ENCODE results near the gene ITM2C. TPM values are rescaled to one million over a fixed set of nuclear protein-coding genes. Genes with fewer than 3 reads are reported as not detected.
A peak's percentile ranks its signal among the peaks of the same experiment; 100 is the strongest.

The ITM2C gene
- total and polyA plus RNA-seq, 2 experiments from 2014 or later: 241 to 367 TPM

DNA sequence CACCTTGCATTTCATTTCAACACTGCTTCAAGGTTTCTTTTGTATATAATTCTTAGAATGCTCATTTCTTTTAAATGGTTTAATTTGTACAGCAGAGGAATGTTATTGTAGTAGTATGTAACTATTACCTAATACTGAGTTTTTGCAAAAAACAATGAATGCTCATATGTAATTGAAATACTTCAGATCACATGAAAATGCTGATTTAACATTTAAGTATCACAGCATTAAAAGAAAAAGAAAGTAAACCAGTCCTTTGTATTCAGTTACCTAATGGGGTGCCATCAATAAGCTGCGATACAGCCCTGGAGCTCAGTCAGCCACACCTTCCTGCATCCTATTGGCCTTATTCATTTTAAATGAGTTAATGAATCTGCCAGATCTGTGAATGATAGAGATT is 45.3 kb upstream of the ITM2C start (continued):
- TF ChIP-seq, protein P1, sequence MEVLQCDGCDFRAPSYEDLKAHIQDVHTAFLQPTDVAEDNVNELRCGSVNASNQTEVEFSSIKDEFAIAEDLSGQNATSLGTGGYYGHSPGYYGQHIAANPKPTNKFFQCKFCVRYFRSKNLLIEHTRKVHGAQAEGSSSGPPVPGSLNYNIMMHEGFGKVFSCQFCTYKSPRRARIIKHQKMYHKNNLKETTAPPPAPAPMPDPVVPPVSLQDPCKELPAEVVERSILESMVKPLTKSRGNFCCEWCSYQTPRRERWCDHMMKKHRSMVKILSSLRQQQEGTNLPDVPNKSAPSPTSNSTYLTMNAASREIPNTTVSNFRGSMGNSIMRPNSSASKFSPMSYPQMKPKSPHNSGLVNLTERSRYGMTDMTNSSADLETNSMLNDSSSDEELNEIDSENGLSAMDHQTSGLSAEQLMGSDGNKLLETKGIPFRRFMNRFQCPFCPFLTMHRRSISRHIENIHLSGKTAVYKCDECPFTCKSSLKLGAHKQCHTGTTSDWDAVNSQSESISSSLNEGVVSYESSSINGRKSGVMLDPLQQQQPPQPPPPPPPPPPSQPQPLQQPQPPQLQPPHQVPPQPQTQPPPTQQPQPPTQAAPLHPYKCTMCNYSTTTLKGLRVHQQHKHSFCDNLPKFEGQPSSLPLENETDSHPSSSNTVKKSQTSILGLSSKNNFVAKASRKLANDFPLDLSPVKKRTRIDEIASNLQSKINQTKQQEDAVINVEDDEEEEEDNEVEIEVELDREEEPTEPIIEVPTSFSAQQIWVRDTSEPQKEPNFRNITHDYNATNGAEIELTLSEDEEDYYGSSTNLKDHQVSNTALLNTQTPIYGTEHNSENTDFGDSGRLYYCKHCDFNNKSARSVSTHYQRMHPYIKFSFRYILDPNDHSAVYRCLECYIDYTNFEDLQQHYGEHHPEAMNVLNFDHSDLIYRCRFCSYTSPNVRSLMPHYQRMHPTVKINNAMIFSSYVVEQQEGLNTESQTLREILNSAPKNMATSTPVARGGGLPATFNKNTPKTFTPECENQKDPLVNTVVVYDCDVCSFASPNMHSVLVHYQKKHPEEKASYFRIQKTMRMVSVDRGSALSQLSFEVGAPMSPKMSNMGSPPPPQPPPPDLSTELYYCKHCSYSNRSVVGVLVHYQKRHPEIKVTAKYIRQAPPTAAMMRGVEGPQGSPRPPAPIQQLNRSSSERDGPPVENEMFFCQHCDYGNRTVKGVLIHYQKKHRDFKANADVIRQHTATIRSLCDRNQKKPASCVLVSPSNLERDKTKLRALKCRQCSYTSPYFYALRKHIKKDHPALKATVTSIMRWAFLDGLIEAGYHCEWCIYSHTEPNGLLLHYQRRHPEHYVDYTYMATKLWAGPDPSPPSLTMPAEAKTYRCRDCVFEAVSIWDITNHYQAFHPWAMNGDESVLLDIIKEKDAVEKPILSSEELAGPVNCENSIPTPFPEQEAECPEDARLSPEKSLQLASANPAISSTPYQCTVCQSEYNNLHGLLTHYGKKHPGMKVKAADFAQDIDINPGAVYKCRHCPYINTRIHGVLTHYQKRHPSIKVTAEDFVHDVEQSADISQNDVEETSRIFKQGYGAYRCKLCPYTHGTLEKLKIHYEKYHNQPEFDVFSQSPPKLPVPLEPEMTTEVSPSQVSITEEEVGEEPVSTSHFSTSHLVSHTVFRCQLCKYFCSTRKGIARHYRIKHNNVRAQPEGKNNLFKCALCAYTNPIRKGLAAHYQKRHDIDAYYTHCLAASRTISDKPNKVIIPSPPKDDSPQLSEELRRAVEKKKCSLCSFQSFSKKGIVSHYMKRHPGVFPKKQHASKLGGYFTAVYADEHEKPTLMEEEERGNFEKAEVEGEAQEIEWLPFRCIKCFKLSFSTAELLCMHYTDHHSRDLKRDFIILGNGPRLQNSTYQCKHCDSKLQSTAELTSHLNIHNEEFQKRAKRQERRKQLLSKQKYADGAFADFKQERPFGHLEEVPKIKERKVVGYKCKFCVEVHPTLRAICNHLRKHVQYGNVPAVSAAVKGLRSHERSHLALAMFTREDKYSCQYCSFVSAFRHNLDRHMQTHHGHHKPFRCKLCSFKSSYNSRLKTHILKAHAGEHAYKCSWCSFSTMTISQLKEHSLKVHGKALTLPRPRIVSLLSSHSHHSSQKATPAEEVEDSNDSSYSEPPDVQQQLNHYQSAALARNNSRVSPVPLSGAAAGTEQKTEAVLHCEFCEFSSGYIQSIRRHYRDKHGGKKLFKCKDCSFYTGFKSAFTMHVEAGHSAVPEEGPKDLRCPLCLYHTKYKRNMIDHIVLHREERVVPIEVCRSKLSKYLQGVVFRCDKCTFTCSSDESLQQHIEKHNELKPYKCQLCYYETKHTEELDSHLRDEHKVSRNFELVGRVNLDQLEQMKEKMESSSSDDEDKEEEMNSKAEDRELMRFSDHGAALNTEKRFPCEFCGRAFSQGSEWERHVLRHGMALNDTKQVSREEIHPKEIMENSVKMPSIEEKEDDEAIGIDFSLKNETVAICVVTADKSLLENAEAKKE (CRISPR knock-in tag; IDR thresholded peaks at IDR 0.05): no peak
- no peak for TF ChIP-seq CREB1 (CRISPR knock-in tag; IDR thresholded peaks at IDR 0.05; ENCODE audit: low read depth)

DNA sequence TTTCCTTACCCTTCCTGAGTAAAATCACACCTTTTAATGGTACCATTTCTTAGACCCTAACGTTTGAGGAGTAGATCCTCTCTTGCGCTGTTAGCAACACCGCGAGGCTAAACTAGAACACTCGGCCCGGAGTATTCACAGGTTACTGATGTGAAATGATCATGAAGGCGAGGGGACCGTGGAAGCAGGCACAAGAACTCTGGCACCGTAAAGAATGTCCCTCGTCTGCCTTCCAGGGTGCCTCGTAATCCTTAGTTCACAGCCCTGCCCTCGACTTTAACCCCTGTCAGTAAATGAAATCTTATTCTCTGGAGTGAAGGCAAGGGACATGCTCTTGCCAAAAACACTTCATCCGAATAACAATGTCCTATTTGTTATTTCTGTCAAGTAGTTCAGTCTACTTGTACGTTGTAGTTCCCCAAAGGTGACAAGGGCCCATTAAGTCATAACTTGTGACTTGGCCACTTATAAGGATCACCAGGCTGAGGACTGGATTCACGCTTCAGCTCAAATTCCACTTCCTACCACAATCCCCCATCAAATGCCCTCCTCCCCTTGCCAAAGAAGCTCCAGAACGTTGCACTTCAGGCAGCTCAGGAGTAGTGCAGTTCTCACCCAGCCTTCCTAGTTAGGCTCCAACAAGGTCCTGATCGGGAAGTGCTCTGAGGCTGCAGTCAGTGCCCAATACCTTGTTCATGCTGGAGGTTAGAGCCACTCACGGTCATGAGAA is 43.3 kb upstream of the ITM2C start:
- no peak overlapping the region for H3K4me3 Mint-ChIP-seq
- ATAC-seq: peak; percentile 19; the same call in 1 of the 3 replicates
- no peak overlapping the region for H3K27ac ChIP-seq (ENCODE audit: low read depth)
- no peaks in the 10 kb centered on the region; the same call in 1 of the 2 replicates for H3F3A ChIP-seq (replicated peaks; ENCODE audit: low read depth)
- no peaks in the 10 kb centered on the region for H3K9me2 ChIP-seq (ENCODE audit: insufficient read depth)
- TF ChIP-seq CTCF (conservative IDR thresholded peaks at IDR 0.05; ENCODE audit: low read depth in 2 of 2): no peak
- no peak for TF ChIP-seq ZNF331 (CRISPR knock-in tag; IDR thresholded peaks at IDR 0.05; ENCODE audit: low read depth)
- no peak for TF ChIP-seq EZH2 (IDR thresholded peaks at IDR 0.05; ENCODE audit: low read depth, unreplicated experiment)
- no peak overlapping the region for H2AFZ ChIP-seq
- H3K36me3 Mint-ChIP-seq (ENCODE audit: low read depth): peaks cover 18% of the 10 kb centered on the region
- no peaks in the 10 kb centered on the region for H4K20me1 ChIP-seq (replicated peaks; ENCODE audit: insufficient read depth)
- no peak overlapping the region for H3K27ac Mint-ChIP-seq
- no peak for DNase-seq (ENCODE audit: low spot score)
- no peak overlapping the region for H3K4me3 ChIP-seq
- H3K9me3 Mint-ChIP-seq: no peaks in the 10 kb centered on the region; the same call in 2 of the 3 replicates
- H3K36me3 ChIP-seq (ENCODE audit: insufficient read depth): peaks cover 19% of the 10 kb centered on the region
- peaks cover 8% of the 10 kb centered on the region for H3K4me1 Mint-ChIP-seq
- H3K79me2 ChIP-seq (replicated peaks; ENCODE audit: insufficient read depth): no peaks in the 10 kb centered on the region
- peaks cover 3% of the 10 kb centered on the region for H3K27me3 Mint-ChIP-seq (ENCODE audit: insufficient read depth, low read depth, poor library complexity)
- peaks cover 4% of the 10 kb centered on the region; the same call in 1 of the 2 replicates for H3K4me1 ChIP-seq (ENCODE audit: insufficient read depth)
- no peaks in the 10 kb centered on the region for H3K27me3 ChIP-seq (ENCODE audit: insufficient read depth)
- no peak overlapping the region for H3K4me2 ChIP-seq
